Dendritic cell treated with granulocyte-macrophage colony-stimulating factor and Interleukin-4, amounts not matched to agents 40 ng/mL and 50 ng/mL, for 4 days (primary cell): ENCODE data around the gene TNFRSF18.

Source experiments
- H3K27ac Mint-ChIP-seq: one replicate; pipeline ENCODE4 v1.8.0; 2022; ENCODE audit warnings: mild to moderate bottlenecking, mixed read lengths
- H3K27me3 Mint-ChIP-seq: one replicate; pipeline ENCODE4 v1.8.0; 2022; ENCODE audit warnings: mild to moderate bottlenecking, mixed read lengths
- H3K36me3 Mint-ChIP-seq: one replicate; pipeline ENCODE4 v1.8.0; 2022; ENCODE audit warnings: low read depth, mixed read lengths
- H3K4me1 Mint-ChIP-seq: one replicate; pipeline ENCODE4 v1.8.0; 2022; ENCODE audit warnings: low read depth, mixed read lengths
- H3K4me3 Mint-ChIP-seq: one replicate; pipeline ENCODE4 v1.8.0; 2022; ENCODE audit warnings: mild to moderate bottlenecking, moderate library complexity, mixed read lengths
- H3K9me3 Mint-ChIP-seq: one replicate; pipeline ENCODE4 v1.8.0; 2022; ENCODE audit warnings: mixed read lengths
- intact Hi-C: fragments of 100-400 bp; cut with micrococcal nuclease; formaldehyde crosslinking; loops from one replicate; pipeline ENCODE4 v1.15.0; 2022

Gene TNFRSF18

GRCh38 chr1:1244192-1244811 is 37.9 kb upstream of the TNFRSF18 start:
- H3K27ac Mint-ChIP-seq = no peak overlapping the region
- H3K27me3 Mint-ChIP-seq = peaks cover 47% of the 10 kb centered on the region
- no peaks in the 10 kb centered on the region for H3K4me1 Mint-ChIP-seq
- intact Hi-C loops = no loop called here
- no peaks in the 10 kb centered on the region for H3K36me3 Mint-ChIP-seq
- no peak overlapping the region for H3K4me3 Mint-ChIP-seq
- no peaks in the 10 kb centered on the region for H3K9me3 Mint-ChIP-seq

GRCh38 chr1:1243807-1244191 is 37.4 kb upstream of the TNFRSF18 start:
- Mint-ChIP-seq H3K4me1 (no peaks in the 10 kb centered on the region), H3K27ac (no peak overlapping the region), H3K27me3 (peaks cover 49% of the 10 kb centered on the region), H3K9me3 (no peaks in the 10 kb centered on the region), H3K4me3 (no peak overlapping the region), H3K36me3 (no peaks in the 10 kb centered on the region)
- intact Hi-C loops = no loop called here

DNA sequence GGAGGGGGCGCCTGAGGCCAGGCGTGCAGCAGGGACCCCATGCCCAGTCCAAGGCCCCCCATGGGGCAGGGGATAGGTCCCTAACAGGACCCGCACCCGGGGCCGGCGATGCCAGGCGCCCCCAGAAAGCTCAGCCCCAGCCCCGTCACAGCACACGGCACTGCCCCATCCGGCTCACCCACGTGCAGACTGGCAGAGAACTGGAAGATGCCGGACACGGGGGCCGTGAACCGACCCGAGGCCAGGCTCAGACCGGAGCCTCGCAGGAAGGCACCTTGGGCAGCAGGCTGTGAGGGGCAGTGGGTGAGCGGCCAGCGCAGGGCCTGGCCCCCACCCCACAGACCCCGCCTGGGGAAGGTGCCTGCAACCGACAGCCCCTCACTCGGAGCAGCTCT is 36.9 kb upstream of the TNFRSF18 start:
- peaks cover 50% of the 10 kb centered on the region for H3K27me3 Mint-ChIP-seq
- H3K27ac Mint-ChIP-seq = no peak overlapping the region
- H3K4me1 Mint-ChIP-seq = no peaks in the 10 kb centered on the region
- intact Hi-C loops = no loop called here
- H3K9me3 Mint-ChIP-seq = no peaks in the 10 kb centered on the region
- no peaks in the 10 kb centered on the region for H3K36me3 Mint-ChIP-seq
- H3K4me3 Mint-ChIP-seq = no peak overlapping the region

- Mint-ChIP-seq H3K27me3 (peaks cover 49% of the 10 kb centered on the region), H3K36me3 (no peaks in the 10 kb centered on the region), H3K4me1 (no peaks in the 10 kb centered on the region), H3K9me3 (no peaks in the 10 kb centered on the region), H3K27ac (no peak overlapping the region), H3K4me3 (no peak overlapping the region)
- intact Hi-C loops = no loop called here
Observed at GRCh38 chr1:1242461-1243265, 36.3 kb upstream of the TNFRSF18 start.

DNA sequence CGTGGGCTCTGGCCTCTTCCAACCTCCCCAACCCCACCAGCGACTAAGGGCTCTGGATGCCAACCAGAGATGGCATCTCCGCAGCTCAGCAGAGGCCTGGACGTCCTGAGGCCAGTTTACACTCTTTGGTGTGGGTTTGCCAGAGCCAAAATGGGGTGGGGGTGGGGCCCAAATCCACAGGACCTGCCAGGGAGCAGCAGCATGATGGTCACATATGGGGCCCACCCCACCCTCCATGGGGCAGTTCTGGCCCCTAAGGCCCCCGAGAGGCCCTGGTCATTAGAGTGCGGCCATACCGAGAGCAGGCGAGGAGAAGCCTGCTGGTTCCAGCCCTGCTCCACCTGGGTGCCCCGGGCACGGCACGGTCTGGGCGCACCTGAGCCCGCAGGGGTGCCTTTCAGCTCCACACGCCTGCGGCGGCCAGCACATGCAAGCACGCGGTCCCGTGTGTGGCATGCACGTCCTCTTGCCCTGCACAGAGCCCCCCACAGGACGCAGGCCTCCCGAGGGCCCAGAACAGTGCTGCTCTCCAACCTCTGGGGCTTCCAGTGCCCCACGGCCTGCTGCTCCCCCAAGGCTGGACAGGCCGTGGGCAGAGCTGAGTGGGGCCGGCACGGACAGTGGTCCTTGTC is 35.3 kb upstream of the TNFRSF18 start:
- no peak overlapping the region for H3K4me3 Mint-ChIP-seq
- no peaks in the 10 kb centered on the region for H3K4me1 Mint-ChIP-seq
- no peaks in the 10 kb centered on the region for H3K36me3 Mint-ChIP-seq
- peaks cover 48% of the 10 kb centered on the region for H3K27me3 Mint-ChIP-seq
- H3K27ac Mint-ChIP-seq = no peak overlapping the region
- intact Hi-C loops = no loop called here
- H3K9me3 Mint-ChIP-seq = no peaks in the 10 kb centered on the region

DNA sequence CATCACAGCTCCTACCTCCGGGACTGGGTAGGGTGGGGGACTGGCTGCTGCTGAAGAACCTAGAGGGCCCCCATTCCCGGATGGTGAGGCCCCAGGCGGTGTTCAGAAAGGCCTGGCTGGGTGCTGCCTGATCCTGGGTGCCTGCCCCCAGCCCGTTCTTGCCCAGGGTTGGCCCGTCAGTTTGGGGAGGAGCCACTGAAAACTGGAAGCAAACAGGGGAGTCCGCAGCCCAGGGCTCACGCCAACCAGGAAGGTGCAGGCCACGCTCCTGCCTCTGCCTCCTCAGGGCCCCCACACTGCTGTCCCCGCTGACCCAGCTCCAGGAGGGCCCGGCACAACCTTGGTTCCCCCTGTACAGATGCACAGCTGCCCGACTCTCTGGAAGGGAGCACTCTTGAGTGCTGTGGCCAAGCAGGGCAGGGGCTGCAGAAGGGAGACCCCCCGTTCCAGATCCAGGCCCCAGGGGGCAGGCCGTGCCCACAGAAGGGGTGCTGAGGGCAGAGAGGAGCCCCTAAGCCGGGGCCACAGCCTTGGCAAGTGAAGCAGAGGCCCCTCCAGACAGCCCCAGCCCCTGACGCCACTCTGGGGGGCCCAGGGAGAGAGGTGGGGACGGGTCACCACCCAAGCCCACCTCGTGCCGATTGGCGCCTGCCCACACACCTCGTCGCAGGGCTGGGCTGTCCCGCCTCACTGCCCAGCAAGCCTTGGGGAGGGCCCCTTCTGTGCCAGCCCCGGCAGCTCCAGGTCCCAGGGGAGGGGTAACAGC is 34.6 kb upstream of the TNFRSF18 start:
- Mint-ChIP-seq H3K27me3 (peaks cover 45% of the 10 kb centered on the region), H3K36me3 (no peaks in the 10 kb centered on the region), H3K4me1 (no peaks in the 10 kb centered on the region), H3K9me3 (no peaks in the 10 kb centered on the region), H3K4me3 (no peak overlapping the region), H3K27ac (no peak overlapping the region)
- intact Hi-C loops = no loop called here

GRCh38 chr1:1240348-1240732 is 33.9 kb upstream of the TNFRSF18 start:
- Mint-ChIP-seq H3K36me3 (peaks cover under 1% of the 10 kb centered on the region), H3K27ac (no peak overlapping the region), H3K27me3 (peaks cover 39% of the 10 kb centered on the region), H3K4me3 (no peak overlapping the region), H3K4me1 (no peaks in the 10 kb centered on the region), H3K9me3 (no peaks in the 10 kb centered on the region)
- intact Hi-C loops = no loop called here

DNA sequence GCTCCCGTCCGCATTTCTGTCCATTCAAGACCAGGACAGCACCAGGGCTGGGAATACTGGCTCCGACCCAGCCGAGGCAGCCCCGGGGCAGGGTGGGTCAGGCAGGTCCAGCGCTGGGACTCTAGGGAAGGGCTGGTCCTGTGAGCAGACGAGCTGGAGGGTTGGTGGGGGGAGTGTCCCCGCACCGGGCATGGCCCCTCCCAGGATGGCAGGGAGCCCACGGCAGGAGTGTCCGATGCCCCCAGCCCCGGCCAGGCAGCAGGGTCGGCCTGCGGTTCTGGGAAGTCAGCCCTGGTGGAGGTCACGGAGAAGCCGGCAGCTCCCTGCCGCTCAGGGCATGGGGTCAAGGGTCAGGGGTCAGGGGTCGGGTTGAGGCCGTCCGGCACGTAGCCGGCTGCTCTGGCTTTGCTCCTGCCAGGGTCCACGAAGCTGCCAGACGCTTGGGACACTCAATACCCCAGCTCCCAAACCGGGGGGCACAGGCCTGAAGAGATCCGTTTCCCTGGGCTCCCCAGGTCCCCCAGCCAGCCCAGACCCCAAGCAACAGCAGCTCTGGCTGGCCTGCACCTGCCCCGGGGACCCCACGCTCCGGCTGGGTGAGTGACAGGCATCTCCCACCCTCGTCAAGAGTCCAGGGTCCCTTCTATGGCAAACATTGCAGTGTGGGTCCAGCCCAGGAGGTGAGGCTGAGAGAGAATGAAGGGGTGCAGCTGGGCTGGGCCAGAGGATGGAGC is 33.4 kb upstream of the TNFRSF18 start:
- H3K27me3 Mint-ChIP-seq = peaks cover 37% of the 10 kb centered on the region
- intact Hi-C loops = no loop called here
- H3K27ac Mint-ChIP-seq = no peak overlapping the region
- H3K9me3 Mint-ChIP-seq = no peaks in the 10 kb centered on the region
- no peaks in the 10 kb centered on the region for H3K4me1 Mint-ChIP-seq
- H3K4me3 Mint-ChIP-seq = no peak overlapping the region
- H3K36me3 Mint-ChIP-seq = peaks cover 7% of the 10 kb centered on the region

GRCh38 chr1:1239227-1239613 is 32.8 kb upstream of the TNFRSF18 start:
- peaks cover 12% of the 10 kb centered on the region for H3K36me3 Mint-ChIP-seq
- H3K27ac Mint-ChIP-seq = no peak overlapping the region
- no peak overlapping the region for H3K4me3 Mint-ChIP-seq
- H3K27me3 Mint-ChIP-seq = peaks cover 37% of the 10 kb centered on the region
- peaks cover 4% of the 10 kb centered on the region for H3K4me1 Mint-ChIP-seq
- intact Hi-C loops = no loop called here
- no peaks in the 10 kb centered on the region for H3K9me3 Mint-ChIP-seq

DNA sequence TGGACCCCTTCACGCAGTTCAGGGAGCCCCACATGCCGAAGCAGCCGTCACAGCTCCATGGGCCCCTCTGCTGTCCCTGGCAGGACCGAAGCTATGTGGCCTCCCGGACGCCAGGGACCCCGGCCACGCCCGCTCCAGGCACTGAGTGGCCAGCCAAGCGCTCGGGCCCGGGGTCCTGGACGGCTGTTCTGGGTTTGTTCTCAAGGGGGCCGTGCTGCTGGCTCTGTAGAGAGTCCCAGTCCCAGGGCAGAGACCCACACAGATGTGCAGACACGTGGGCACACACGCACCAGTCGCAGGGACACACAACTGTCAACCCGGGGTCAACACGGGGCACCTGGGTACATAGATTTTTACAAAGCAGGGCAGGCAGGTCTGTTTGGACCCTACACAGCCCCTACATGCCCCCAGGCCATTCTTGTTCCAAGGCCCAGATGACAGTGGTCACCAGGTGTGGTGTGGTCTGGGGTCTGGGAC is 32.3 kb upstream of the TNFRSF18 start:
- no peaks in the 10 kb centered on the region for H3K9me3 Mint-ChIP-seq
- H3K4me1 Mint-ChIP-seq = peaks cover 9% of the 10 kb centered on the region
- peaks cover 37% of the 10 kb centered on the region for H3K27me3 Mint-ChIP-seq
- H3K27ac Mint-ChIP-seq = no peak overlapping the region
- intact Hi-C loops = no loop called here
- no peak overlapping the region for H3K4me3 Mint-ChIP-seq
- H3K36me3 Mint-ChIP-seq = peaks cover 17% of the 10 kb centered on the region

GRCh38 chr1:1237874-1238701 is 31.7 kb upstream of the TNFRSF18 start:
- Mint-ChIP-seq H3K27ac (no peak overlapping the region), H3K9me3 (no peaks in the 10 kb centered on the region), H3K27me3 (peaks cover 37% of the 10 kb centered on the region), H3K4me3 (no peak overlapping the region), H3K4me1 (peaks cover 15% of the 10 kb centered on the region), H3K36me3 (peaks cover 23% of the 10 kb centered on the region)
- intact Hi-C loops = no loop called here

DNA sequence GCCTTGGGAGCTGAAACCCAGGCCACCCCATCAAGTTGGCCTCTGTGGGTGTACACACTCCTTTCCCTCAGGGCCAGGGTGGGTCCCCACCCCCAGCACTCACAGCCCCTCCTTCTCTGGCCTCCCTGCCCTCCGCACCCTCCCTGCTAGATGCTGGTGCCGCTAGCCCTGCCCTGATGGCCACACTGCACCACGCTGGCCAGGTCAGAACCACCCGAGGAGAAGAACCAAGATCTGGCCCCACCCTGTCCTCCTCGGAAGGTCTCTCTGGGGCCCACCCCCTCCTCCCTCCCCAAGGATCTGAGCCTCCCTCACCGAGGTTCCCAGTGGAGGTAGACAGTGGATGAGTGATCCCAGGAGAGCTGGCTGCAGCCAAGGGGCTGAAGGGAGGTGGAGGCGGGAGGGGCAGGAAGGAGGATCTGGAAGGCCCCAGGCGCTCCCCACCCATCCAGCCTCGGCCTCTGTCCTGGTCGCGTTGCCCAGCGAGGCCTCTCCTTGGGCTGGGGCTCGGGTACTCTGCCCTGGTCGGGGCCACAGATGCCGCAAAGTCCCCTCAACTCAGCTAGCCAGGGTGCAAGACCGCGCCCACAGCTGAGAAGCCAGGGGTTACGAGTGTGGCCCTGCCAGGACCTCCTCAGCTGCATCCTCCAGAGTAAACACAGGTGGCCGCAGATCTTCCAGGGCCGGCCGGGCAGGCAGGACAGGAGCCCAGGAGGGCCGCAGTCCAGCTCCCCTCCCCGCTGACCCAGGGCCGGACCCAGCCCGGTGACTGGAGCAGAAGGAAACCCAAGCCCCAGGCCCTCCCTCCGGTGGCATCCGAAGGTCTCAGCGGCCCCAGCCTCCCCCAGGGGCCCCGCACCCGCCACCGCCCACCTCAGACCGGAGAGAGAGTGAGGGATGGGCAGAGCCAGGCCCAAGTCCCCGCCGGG is 30.8 kb upstream of the TNFRSF18 start:
- Mint-ChIP-seq H3K4me3 (no peak overlapping the region), H3K9me3 (no peaks in the 10 kb centered on the region), H3K27me3 (peaks cover 37% of the 10 kb centered on the region), H3K27ac (no peak overlapping the region), H3K4me1 (peaks cover 19% of the 10 kb centered on the region), H3K36me3 (peaks cover 23% of the 10 kb centered on the region)
- intact Hi-C loops = no loop called here
